K562 (cell line): ENCODE results near the gene ERVH48-1. TPM values are rescaled to one million over a fixed set of nuclear protein-coding genes. Genes with fewer than 3 reads are reported as not detected.
A peak's percentile ranks its signal among the peaks of the same experiment; 100 is the strongest.

Experiments
- ATF3 ChIP-seq, 2 experiments: fragments of 450-650 bp in 1 of 2; sonication (generic) in 1 of 2; formaldehyde crosslinking in 1 of 2; IDR thresholded peaks in 1 of 2; conservative IDR thresholded peaks in 1 of 2; 2 replicates each; pipeline versions ENCODE4 v1.6.1 to v1.8.1; 2016 to 2023; ENCODE audit warnings: mild to moderate bottlenecking in 2 of 2, moderate library complexity in 2 of 2, inconsistent platforms in 1 of 2, missing genetic modification reagents in 1 of 2
- ATF4 ChIP-seq: fragments of 450-650 bp; formaldehyde crosslinking; IDR thresholded peaks from 2 replicates; pipeline ENCODE4 v1.4.0; 2022; ENCODE audit warnings: mild to moderate bottlenecking, moderate library complexity
- CBFA2T2 ChIP-seq: fragments of 450-650 bp; conservative IDR thresholded peaks from 2 replicates; pipeline ENCODE4 v1.6.1; 2017; ENCODE audit warnings: mild to moderate bottlenecking
- CHD4 ChIP-seq: fragments of 200-600 bp; sonication (generic); IDR thresholded peaks from 3 replicates; pipeline ENCODE4 v1.6.1; 2012; ENCODE audit warnings: low read depth, mild to moderate bottlenecking, mixed read lengths, low read length, inconsistent platforms; ENCODE audit not compliant: insufficient read depth, insufficient replicate concordance, poor library complexity, severe bottlenecking
- ELK1 ChIP-seq: sonication (generic); formaldehyde crosslinking; IDR thresholded peaks from 2 replicates; pipeline ENCODE4 v1.8.1; 2022; ENCODE audit warnings: missing genetic modification reagents
- HCFC1 ChIP-seq: IDR thresholded peaks from 2 replicates; pipeline ENCODE4 v1.6.1; 2012; ENCODE audit warnings: low read depth, low read length, improper control_type of control experiment
- HDAC1 ChIP-seq, 2 experiments: fragments of 450-650 bp; IDR thresholded peaks; 2 replicates each; pipeline ENCODE4 v1.6.1; 2016 to 2017; ENCODE audit warnings: inconsistent platforms in 1 of 2, mild to moderate bottlenecking in 1 of 2, moderate library complexity in 1 of 2
- HMG20A ChIP-seq: fragments of 450-650 bp; formaldehyde crosslinking; conservative IDR thresholded peaks from 2 replicates; pipeline ENCODE4 v1.4.0; 2020; ENCODE audit warnings: mild to moderate bottlenecking, mixed read lengths
- HOXB6 ChIP-seq: fragments of 250-450 bp; sonication (Bioruptor Pico); IDR thresholded peaks from 2 replicates; pipeline ENCODE4 v1.5.1; 2022; ENCODE audit warnings: mild to moderate bottlenecking, borderline replicate concordance
- LEF1 ChIP-seq: fragments of 450-650 bp; IDR thresholded peaks from 2 replicates; pipeline ENCODE4 v1.6.1; 2016; ENCODE audit warnings: mild to moderate bottlenecking
- MLLT1 ChIP-seq, 2 experiments: fragments of 450-650 bp; IDR thresholded peaks; 2 replicates each; pipeline ENCODE4 v1.6.1; 2016
- NR2C1 ChIP-seq, 2 experiments: fragments of 450-650 bp; IDR thresholded peaks; 2 replicates each; pipeline ENCODE4 v1.6.1; 2017; ENCODE audit warnings: mild to moderate bottlenecking in 2 of 2, antibody characterized with exemption in 1 of 2, inconsistent platforms in 1 of 2, missing compliant biosample characterization in 1 of 2, missing genetic modification characterization in 1 of 2
- NRF1 ChIP-seq, 2 experiments: fragments of 450-650 bp; IDR thresholded peaks in 1 of 2; conservative IDR thresholded peaks in 1 of 2; 2 replicates each; pipeline ENCODE4 v1.6.1; 2014; ENCODE audit warnings: mild to moderate bottlenecking in 2 of 2
- POLR2H ChIP-seq: IDR thresholded peaks from 2 replicates; pipeline ENCODE4 v1.6.1; 2016; ENCODE audit warnings: missing genetic modification characterization, low read depth, mild to moderate bottlenecking, control low read depth, missing compliant biosample characterization, moderate library complexity
- PTBP1 ChIP-seq: fragments of 200-400 bp; formaldehyde crosslinking; IDR thresholded peaks from 2 replicates; pipeline ENCODE4 v1.6.1; 2017; ENCODE audit warnings: low read depth, low read length
- TBL1XR1 ChIP-seq, 2 experiments: IDR thresholded peaks; 2 replicates each; pipeline ENCODE4 v1.6.1; 2012; ENCODE audit warnings: improper control_type of control experiment in 2 of 2, low read length in 2 of 2, mild to moderate bottlenecking in 1 of 2
- TCF7 ChIP-seq: sonication (generic); IDR thresholded peaks from 2 replicates; pipeline ENCODE4 v1.6.1; 2016; ENCODE audit warnings: antibody characterized with exemption, borderline replicate concordance
- TCF7L2 ChIP-seq: fragments of 150-350 bp; IDR thresholded peaks from 2 replicates; pipeline ENCODE4 v1.6.1; 2016; ENCODE audit warnings: low read depth, mild to moderate bottlenecking, low read length, moderate library complexity
- TEAD2 ChIP-seq: fragments of 450-650 bp; IDR thresholded peaks from 2 replicates; pipeline ENCODE4 v1.6.1; 2016; ENCODE audit warnings: missing genetic modification characterization, control low read depth, missing compliant biosample characterization
- U2AF1 ChIP-seq: fragments of 200-400 bp; formaldehyde crosslinking; optimal IDR thresholded peaks from 2 replicates; pipeline ENCODE3; 2017; ENCODE audit warnings: mild to moderate bottlenecking, low read depth, low read length, moderate library complexity
- ZNF253 ChIP-seq: fragments of 250-450 bp; sonication (Bioruptor Pico); conservative IDR thresholded peaks from 2 replicates; pipeline ENCODE4 v1.6.1; 2021; ENCODE audit warnings: mild to moderate bottlenecking
- polyA plus RNA-seq, 8 experiments: library from polyadenylated mRNA; depleted of rRNA in 4 of 8; stranded (reverse) in 5 of 8; unstranded in 3 of 8; fragments of >200 nt; fragmentation: Nextera tagmentation in 2 of 8; fragmentation: Illumina TruSeq in 1 of 8; extraction: Ambion mirVana in 2 of 8; extraction: Trizol in 1 of 8; gene quantifications; 2 replicates each; pipeline versions ENCODE4 v1.2.1 to v1.2.3, GENCODE V29; 2011 to 2014; ENCODE audit warnings: inconsistent platforms in 1 of 8, missing spikeins in 1 of 8
- total RNA-seq, 7 experiments: library from RNA; depleted of rRNA in 6 of 7; stranded (reverse); fragments of >200 nt in 6 of 7; fragmentation: Illumina TruSeq in 2 of 7; extraction: Trizol in 2 of 7; gene quantifications; 2 replicates each; pipeline versions ENCODE4 v1.2.1 to v1.2.3, GENCODE V29; 2011 to 2021; ENCODE audit warnings: low replicate concordance in 1 of 7

The ERVH48-1 gene
- total and polyA plus RNA-seq, 9 of the 15 experiments (the other 6 are each of a cell fraction or from before 2014, with no cell fraction given): 0.08 to 0.49 (median 0.16) TPM; not detected in 3

GRCh38 chr21:42878993-42879787 is 46.2 kb downstream of the ERVH48-1 start, which contains the start of gene WDR4 (continued):
- no peak for TF ChIP-seq CHD4
- TF ChIP-seq ATF3 (IDR thresholded peaks at IDR 0.05): peak; percentile 75
- no peak for TF ChIP-seq ATF3 (CRISPR knock-in tag; conservative IDR thresholded peaks at IDR 0.05)
- peak; percentile 58 for TF ChIP-seq CBFA2T2
- TF ChIP-seq PTBP1: no peak
- peak; percentile 55; the same call in 1 of the 2 replicates for TF ChIP-seq TCF7L2
- no peak for TF ChIP-seq ATF4 (CRISPR knock-in tag)
- TF ChIP-seq U2AF1: peak; percentile 97
- no peak for TF ChIP-seq TCF7
- TF ChIP-seq ELK1 (CRISPR knock-in tag): no peak
- peak; percentile 92 for TF ChIP-seq POLR2H (tag)
- TF ChIP-seq HCFC1: peak; percentile 91
- TF ChIP-seq ZNF253 (CRISPR knock-in tag): no peak
- no peak for TF ChIP-seq MLLT1 (IDR thresholded peaks at IDR 0.05)
- no peak for TF ChIP-seq TEAD2
- no peak for TF ChIP-seq HOXB6 (CRISPR knock-in tag)
- TF ChIP-seq LEF1: no peak
- TF ChIP-seq NR2C1 (IDR thresholded peaks at IDR 0.05): no peak
- TF ChIP-seq NR2C1 (tag; IDR thresholded peaks at IDR 0.05): peak; percentile 55
- peak; percentile 99 for TF ChIP-seq NRF1 (conservative IDR thresholded peaks at IDR 0.05 in 1 of 2, IDR thresholded peaks at IDR 0.05 in 1 of 2)
- TF ChIP-seq HDAC1 (IDR thresholded peaks at IDR 0.05): peak; percentile 98 to 100; a peak in 3 of 4 replicates
- TF ChIP-seq TBL1XR1 (IDR thresholded peaks at IDR 0.05; ENCODE audit: low read length in 2 of 2): peak in 1 of 2 experiments; percentile 99; a peak in 2 of 4 replicates
- TF ChIP-seq HMG20A (CRISPR knock-in tag): no peak
